ENCODE data around the gene FAM204A. TPM values are rescaled to one million over a fixed set of nuclear protein-coding genes. Genes with fewer than 3 reads are reported as not detected.

FAM204A gene
- polyA plus RNA-seq, 3 donors, result 24.6 to 191 (median 139) TPM

DNA sequence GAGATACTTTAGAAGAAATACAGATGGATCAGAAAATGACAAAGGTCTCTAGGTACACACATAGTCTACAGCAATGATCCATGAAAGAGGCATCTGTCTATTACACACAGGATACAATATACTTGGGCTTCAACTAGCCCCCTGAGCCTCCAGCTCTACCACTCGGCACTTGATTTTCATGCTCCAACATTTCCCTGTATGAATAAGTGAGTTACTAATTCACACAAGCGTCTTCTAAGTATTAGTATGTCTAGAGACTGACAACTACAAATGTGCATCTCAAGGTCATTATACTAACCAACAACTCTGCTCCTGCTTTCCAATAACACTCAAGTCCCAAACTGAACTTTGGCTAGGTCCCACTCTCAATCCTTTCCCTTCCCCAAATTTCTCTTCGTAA, 8.3 kb downstream of the FAM204A start:
- intact Hi-C loops (cut with micrococcal nuclease), result no loop called here
- no peak overlapping the region for H3K4me3 Mint-ChIP-seq
- Histone ChIP-seq H3K27ac (ENCODE audit: low read depth in 1 of 2, low read length in 2 of 2) (no peak overlapping the region), H3K27me3 (ENCODE audit: control insufficient read depth in 2 of 2, insufficient read depth in 2 of 2, low read length in 2 of 2) (no peaks in the 10 kb centered on the region), H3K36me3 (replicated peaks in 1 of 2; ENCODE audit: control insufficient read depth in 1 of 2, insufficient read depth in 2 of 2, low read length in 2 of 2) (peaks cover 70 to 95% of the 10 kb centered on the region in 2 donors), H3K4me3 (replicated peaks in 1 of 3; ENCODE audit: low read depth in 2 of 3, low read length in 3 of 3) (no peak overlapping the region), H3K79me2 (ENCODE audit: insufficient read depth, low read length) (peaks cover 35% of the 10 kb centered on the region), H3K4me2 (replicated peaks; ENCODE audit: extremely low read depth, low read length, poor library complexity, severe bottlenecking) (no peak overlapping the region), H3K9me3 (replicated peaks in 1 of 2; ENCODE audit: control insufficient read depth in 1 of 2, insufficient read depth in 1 of 2, low read length in 2 of 2) (no peaks in the 10 kb centered on the region), H3K9ac (ENCODE audit: insufficient read depth, low read length, poor library complexity, severe bottlenecking) (no peak overlapping the region), H3K4me1 (ENCODE audit: control insufficient read depth in 1 of 2, insufficient read depth in 2 of 2, low read length in 2 of 2) (no peaks in the 10 kb centered on the region), H2AFZ (ENCODE audit: insufficient read depth, low read depth, low read length, poor library complexity, severe bottlenecking) (no peak overlapping the region), H4K20me1 (ENCODE audit: insufficient read depth, low read length) (peaks cover 67% of the 10 kb centered on the region)
- TF ChIP-seq, protein P1, sequence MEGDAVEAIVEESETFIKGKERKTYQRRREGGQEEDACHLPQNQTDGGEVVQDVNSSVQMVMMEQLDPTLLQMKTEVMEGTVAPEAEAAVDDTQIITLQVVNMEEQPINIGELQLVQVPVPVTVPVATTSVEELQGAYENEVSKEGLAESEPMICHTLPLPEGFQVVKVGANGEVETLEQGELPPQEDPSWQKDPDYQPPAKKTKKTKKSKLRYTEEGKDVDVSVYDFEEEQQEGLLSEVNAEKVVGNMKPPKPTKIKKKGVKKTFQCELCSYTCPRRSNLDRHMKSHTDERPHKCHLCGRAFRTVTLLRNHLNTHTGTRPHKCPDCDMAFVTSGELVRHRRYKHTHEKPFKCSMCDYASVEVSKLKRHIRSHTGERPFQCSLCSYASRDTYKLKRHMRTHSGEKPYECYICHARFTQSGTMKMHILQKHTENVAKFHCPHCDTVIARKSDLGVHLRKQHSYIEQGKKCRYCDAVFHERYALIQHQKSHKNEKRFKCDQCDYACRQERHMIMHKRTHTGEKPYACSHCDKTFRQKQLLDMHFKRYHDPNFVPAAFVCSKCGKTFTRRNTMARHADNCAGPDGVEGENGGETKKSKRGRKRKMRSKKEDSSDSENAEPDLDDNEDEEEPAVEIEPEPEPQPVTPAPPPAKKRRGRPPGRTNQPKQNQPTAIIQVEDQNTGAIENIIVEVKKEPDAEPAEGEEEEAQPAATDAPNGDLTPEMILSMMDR (IDR thresholded peaks at IDR 0.05), result no peak
- peaks cover 0 to 2% (median 0%) of the 10 kb centered on the region in 3 donors for H3K27me3 Mint-ChIP-seq (ENCODE audit: low read depth in 3 of 3)
- DNase-seq, result no peak
- H3K27ac Mint-ChIP-seq, result no peak overlapping the region
- WGBS (ENCODE audit: insufficient coverage), result 95% methylated on average over 1 of the region's 3 CpGs
- H3K9me3 Mint-ChIP-seq, result no peaks in the 10 kb centered on the region
- H3K4me1 Mint-ChIP-seq, result peaks cover 6% of the 10 kb centered on the region
- peaks cover 70 to 78% of the 10 kb centered on the region in 2 donors for H3K36me3 Mint-ChIP-seq

DNA sequence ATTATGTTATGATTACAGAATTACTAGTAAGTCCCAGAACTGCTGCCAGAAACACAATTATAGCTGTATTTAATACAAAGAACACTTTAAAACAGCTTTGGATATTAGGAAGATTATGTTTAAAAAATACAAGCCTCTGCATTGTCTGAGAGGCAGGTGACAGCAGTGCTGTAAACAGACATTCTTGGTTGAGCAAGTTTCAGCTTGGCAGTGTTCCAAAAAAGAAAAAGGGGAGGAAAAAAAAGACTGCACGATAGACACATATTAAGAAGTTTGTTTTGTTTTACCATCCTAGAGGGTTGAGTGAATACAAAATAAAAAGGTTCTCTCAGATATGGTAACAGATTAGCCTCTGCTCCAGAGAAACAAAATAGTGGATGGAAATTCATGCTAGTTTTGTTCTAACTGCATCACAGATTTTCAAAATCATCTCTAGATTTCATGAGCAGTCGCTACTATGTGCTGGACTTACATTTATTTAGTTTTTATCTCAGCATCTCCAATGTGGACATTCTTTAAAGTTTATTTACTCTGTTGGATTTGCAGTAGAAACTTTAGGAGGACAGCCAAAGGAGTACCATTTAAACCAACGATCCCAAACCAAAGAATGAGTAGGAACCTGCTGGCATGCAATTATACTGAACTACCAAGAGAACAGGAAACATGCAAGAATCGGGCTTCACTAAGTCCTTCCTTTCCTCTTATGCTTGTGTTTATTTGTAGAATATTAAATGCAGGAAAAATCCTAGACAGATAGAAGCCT, 9.0 kb downstream of the FAM204A start:
- Histone ChIP-seq H3K36me3 (replicated peaks in 1 of 2; ENCODE audit: control insufficient read depth in 1 of 2, insufficient read depth in 2 of 2, low read length in 2 of 2) (peaks cover 75 to 95% of the 10 kb centered on the region in 2 donors), H4K20me1 (ENCODE audit: insufficient read depth, low read length) (peaks cover 60% of the 10 kb centered on the region), H3K9me3 (replicated peaks in 1 of 2; ENCODE audit: control insufficient read depth in 1 of 2, insufficient read depth in 1 of 2, low read length in 2 of 2) (no peaks in the 10 kb centered on the region), H3K4me1 (ENCODE audit: control insufficient read depth in 1 of 2, insufficient read depth in 2 of 2, low read length in 2 of 2) (no peaks in the 10 kb centered on the region), H2AFZ (ENCODE audit: insufficient read depth, low read depth, low read length, poor library complexity, severe bottlenecking) (no peak overlapping the region), H3K4me2 (replicated peaks; ENCODE audit: extremely low read depth, low read length, poor library complexity, severe bottlenecking) (no peak overlapping the region), H3K79me2 (ENCODE audit: insufficient read depth, low read length) (peaks cover 27% of the 10 kb centered on the region), H3K27me3 (ENCODE audit: control insufficient read depth in 2 of 2, insufficient read depth in 2 of 2, low read length in 2 of 2) (no peaks in the 10 kb centered on the region), H3K4me3 (replicated peaks in 1 of 3; ENCODE audit: low read depth in 2 of 3, low read length in 3 of 3) (no peak overlapping the region), H3K9ac (ENCODE audit: insufficient read depth, low read length, poor library complexity, severe bottlenecking) (no peak overlapping the region), H3K27ac (ENCODE audit: low read depth in 1 of 2, low read length in 2 of 2) (no peak overlapping the region)
- 20% methylated on average over 1 of the region's 4 CpGs for WGBS (ENCODE audit: insufficient coverage)
- Mint-ChIP-seq H3K9me3 (no peaks in the 10 kb centered on the region), H3K4me1 (peaks cover 6% of the 10 kb centered on the region), H3K4me3 (no peak overlapping the region), H3K36me3 (peaks cover 73 to 79% of the 10 kb centered on the region in 2 donors), H3K27me3 (ENCODE audit: low read depth in 3 of 3) (peaks cover 0 to 2% (median 0%) of the 10 kb centered on the region in 3 donors), H3K27ac (no peak overlapping the region)
- no peak for DNase-seq
- intact Hi-C loops (cut with micrococcal nuclease), result no loop called here
- TF ChIP-seq, protein P1 (IDR thresholded peaks at IDR 0.05), result no peak

All from CD14-positive monocyte (primary cell).